ENCODE data around the gene SETBP1. TPM values are rescaled to one million over a fixed set of nuclear protein-coding genes. Genes with fewer than 3 reads are reported as not detected.

Gene SETBP1
- total RNA-seq, 1 donor from 2014 or later: 1.5 TPM

DNA sequence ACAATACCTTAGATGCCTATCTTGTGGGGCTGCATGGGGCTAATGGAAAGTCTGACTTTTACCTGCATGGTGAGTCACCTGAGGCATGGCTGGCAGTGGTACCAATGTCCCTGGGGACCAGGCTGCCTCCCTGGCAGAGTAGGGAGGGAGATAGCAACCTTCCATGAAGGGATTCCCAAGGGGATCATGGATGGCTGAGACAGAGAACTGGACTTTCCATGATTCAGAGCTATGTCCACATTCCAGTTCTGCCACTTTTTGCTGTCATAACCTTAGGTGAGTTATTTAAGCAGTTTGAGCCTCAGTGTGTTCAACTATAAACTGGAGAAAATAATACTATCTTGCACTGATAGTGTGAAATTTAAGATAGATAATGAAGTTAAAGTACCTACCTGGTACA is 178.6 kb downstream of the SETBP1 start:
- no peak for DNase-seq (ENCODE audit: extremely low read depth, low read depth, low spot score)

DNA sequence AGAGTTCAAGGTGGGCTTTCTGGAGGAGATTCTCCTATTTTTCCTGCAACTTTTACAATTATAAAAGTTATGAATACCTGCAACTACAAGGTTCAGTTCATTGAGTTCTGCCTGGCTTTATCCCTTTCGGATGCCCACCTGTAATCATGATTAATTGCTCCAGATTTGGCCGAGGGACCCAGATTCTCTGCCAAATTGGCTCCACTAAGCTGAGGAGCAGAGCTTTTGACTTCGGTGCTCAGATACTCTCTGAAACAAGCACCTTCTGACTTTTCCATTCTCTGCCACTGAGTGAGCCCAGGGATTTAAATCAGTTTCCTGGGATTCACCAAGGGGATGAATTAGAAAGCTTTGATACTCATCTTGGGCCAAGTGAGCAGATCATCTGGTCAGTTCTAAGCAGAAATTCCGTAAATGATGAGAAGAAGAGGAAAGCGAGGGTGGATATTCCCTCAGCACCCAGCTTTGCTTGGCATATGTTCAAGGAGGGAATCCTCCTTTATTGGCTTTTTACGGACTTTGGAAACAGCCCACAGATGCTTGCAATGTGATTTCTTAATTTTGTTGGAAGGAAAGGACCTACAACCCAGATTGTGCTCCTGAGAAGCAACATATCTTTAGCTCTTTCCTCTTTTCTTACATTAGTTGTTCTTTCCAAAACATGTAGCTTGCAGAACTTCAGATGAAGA is 179.2 kb downstream of the SETBP1 start:
- DNase-seq (ENCODE audit: extremely low read depth, low read depth, low spot score): no peak

DNA sequence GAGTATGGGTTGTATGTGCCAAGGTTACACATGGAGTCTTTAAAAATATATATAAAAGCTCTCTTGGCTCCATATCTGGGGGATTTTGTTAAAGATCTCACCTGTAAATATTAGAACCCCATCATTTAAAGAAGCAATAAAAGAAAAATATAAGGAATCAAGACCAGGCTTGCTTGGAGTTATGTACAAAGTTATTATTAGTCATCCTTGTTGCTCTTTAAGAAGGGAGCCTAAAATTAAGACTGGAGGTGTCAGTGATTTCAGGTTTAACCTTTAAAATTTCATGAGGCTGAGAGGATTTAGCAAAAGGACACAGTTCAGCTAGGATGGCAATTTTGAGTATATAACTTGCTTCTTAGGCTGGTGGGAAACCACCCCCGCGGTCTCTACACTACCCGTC is 181.4 kb downstream of the SETBP1 start:
- DNase-seq (ENCODE audit: extremely low read depth, low read depth, low spot score): no peak

DNA sequence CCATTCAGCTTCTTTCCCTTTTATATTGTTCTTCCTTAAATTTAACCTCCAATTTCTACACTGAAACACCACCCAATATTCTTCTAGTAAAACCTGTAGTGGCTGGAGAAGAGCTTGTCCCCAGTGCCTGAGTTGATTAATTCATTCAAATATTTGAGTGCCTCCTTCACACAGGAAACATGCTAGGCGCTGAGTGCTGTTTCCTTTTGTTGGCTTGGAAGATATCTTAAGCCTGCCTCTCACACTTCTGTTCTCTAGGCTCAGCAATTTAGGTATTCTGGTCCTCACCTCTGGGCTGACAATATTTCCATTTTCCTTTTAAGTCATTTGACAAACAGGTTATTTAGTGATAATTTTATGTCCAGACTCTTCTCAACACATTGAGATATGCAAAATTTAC is 185.4 kb downstream of the SETBP1 start:
- no peak for DNase-seq (ENCODE audit: extremely low read depth, low read depth, low spot score)

DNA sequence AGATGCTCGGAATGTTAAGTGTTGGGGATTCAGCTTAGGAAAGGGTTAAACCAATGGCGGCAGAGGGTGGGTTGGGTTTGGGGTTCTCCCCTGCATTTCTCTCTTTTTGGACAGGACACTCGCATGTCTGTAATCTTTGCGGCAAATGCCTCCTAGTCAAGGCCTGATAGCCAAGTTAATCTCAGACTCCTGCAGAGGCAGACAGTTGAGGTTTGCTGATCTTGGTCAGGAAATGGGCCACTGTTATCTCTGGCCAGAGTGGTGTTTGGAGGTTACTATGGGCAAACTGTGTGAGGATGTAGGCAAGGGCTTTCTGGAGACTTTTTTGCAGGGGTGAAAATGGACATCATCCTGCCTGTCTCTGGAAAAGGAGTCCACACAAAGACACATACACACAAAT is 188.8 kb downstream of the SETBP1 start:
- DNase-seq (ENCODE audit: extremely low read depth, low read depth, low spot score): no peak

DNA sequence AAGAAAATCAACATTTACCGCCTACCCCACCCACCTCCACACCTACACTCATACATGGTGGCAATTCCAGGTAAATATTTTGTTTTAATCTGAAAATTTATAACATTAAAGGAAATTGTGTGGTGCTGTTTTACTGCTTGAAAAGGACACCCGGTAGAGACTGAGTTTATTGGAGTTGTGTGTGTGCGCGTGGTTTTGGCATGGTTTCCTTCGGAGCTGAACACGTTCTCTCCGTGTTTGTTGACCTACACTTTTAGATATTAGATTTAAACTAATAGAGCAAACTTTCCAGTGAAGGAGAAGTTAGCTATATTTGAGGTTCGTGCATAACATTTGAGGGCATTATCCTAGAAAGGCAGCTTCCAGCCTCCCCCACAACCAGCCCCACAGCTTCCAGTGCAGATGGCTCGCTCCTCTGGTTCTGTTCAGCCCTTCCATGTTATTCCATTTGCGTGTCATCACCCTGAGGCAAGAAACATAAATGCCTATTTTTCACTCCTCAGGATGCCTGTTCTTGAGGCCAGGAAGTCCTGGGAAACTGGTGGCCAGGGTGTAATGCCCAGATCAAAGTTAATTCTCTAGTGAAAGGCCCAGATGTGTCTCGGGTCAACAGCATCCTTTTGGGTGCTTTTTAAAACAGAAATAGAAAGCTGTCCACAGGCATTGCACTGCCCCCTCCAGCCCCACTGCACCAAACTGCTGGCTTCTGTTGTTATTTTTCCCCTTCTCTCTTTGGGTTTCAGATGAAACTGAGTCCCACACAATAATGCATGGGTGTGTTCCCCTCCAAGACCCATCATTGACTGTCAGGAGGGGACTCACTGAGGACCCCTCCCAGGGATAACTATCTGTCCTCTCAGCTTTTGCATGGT is 190.2 kb downstream of the SETBP1 start:
- DNase-seq (ENCODE audit: extremely low read depth, low read depth, low spot score): no peak

DNA sequence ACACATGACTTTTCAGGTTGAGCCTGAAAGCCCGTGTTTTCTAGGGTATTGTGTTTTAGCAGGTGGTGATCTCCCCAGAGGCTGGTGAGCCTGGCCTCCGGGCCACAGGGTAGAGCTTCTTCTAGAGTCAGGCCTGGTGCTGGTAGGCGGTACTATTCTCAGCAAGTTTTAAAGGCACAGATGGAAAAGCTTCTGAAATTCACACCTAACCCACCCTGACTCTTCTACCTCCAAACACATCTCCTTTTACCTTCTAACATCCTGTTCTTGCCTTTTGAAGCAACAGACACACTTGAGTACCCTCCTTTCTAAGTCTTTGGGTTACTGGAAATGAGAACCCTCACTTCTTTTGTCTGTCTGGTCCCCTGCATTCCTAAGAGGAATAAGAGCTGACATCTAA is 191.1 kb downstream of the SETBP1 start:
- no peak for DNase-seq (ENCODE audit: extremely low read depth, low read depth, low spot score)

DNA sequence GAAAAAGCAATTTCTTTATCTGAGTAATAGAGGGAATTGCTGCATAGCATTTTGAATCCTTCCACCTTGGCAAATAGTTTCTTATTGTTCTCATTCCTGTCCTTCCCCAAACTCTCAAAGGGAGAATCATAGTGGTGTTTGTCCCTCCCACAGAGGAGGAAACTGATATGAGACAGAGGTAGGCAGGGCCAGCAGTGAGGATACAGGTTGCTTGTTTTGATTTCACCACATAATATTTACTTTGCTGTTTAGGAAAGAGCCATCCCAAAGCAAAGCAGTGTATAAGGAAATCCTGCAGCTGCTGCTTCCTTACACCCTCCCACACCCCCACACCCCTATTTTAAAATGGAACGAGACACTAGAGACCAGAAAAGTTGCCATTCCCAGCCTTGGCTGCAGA is 195.3 kb downstream of the SETBP1 start:
- no peak for DNase-seq (ENCODE audit: extremely low read depth, low read depth, low spot score)

DNA sequence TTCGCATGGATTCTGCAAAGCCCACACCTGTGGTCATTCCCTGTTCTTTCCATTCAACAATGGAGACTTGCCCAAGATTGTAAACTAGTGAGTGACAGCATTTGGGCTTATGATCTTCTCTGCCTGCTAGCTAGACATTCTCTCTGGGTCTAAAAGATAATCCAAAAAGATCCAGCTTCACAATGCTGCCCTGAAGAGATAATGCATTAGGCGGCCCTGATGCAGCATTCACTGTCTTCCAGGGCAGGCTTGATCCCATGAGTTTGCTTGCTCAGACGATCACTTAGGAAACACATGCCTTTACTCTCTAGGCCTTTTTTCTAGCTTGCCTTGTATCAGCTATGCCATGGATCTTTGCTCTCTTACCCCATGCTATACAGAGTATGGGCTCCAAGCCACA is 196.1 kb downstream of the SETBP1 start:
- no peak for DNase-seq (ENCODE audit: extremely low read depth, low read depth, low spot score)

DNA sequence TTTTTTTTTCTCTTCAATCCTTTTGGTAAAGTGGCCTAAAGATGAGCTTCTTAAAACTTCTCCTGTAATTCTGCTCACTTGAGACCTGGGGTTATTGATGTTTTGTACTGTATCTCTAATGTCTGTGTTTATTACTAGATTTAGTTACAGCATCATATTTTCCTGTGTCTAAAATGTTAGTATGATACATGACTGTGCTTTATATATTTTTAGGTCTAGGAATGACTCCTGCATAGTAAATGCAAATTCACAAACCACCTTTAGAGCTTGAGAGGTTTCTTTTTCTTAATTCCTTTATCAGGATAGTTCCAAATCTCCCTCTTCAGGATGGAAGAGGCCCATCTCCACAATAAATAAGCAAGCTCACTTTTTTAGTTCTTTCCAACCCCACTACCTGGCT is 197.6 kb downstream of the SETBP1 start:
- DNase-seq (ENCODE audit: extremely low read depth, low read depth, low spot score): no peak

DNA sequence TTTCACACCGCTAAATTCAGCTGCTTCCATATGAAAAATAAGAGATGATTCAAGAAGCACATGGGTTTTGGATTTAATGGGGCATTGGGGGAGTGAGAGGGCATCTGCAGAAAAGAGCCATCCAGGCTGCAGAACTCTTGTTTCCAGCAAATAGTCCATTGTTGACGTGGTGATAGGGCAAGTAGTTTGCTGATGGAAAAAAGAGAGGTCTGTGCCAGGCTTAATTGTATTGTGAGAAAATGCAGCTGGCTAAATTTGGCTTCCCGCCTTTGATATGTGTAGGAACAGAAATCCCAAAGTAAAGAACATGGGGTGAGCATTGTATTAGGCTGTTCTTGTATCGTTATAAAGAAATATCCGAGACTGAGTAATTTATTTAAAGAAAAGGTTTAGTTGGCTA is 199.5 kb downstream of the SETBP1 start:
- DNase-seq (ENCODE audit: extremely low read depth, low read depth, low spot score): no peak

DNA sequence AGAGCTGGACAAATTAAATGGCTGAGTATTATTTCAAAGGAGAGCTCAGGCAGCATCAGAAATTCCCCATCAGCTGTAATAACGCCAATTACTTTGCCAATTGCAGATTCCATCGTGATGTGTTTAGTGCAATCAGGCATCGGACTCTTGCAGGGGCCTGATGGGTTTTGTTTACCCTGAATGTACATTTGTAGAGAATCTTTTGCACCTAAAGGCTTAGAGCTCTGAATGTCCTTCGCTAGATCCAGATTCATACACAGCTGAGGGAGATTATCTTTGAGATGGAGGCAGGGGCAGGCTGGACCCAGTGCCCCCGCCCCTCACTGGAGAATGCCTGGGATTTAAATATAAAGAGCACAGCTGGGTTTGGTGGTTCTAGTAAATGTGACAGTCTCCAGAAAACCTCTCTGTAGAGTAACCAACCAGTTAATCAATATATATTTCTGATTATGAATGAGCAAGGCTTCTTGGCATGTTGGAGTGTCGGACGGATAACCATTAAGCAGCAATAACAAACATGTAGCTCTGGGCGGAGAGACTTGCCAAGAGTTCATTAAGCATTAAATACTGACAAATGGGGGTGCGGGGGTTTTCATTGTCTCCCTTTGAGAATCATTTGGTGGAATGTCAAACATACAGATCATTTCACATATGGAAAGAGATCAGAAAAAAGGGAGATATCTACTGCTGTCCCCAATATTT is 200.9 kb downstream of the SETBP1 start:
- DNase-seq (ENCODE audit: extremely low read depth, low read depth, low spot score): no peak

DNA sequence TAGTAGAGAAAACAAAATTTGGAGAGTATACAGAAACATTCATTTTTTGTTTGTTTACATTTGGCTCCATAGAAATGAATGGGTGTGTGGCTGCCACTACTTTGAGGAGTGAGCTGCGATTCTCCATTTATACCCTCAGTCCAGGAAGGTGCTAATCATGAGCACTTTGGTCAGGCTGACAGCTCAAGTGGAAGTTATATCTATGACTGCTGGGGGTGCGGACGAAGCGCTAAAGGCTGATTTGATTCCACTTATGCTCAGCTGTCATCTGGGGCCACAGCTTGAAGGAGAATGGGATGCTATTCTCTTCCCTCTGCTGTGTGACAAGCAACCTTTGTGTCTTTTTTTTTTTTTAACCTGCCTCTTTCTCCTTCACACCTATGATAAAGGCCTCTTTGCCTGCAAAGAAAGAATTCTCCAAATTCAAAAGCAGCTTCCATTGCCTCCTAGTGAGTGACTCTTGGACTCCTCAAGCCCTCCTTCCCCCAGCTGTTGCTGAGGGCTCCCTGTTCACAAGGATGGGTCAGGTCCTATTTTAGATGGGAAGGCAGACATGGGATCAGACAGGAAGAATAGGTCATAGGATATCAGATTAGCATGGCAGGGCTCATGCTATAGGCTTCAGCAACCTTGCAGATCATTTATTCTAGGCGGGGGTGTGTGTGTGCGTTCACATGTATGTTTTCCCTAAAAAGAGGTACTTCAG is 201.6 kb downstream of the SETBP1 start:
- no peak for DNase-seq (ENCODE audit: extremely low read depth, low read depth, low spot score)

DNA sequence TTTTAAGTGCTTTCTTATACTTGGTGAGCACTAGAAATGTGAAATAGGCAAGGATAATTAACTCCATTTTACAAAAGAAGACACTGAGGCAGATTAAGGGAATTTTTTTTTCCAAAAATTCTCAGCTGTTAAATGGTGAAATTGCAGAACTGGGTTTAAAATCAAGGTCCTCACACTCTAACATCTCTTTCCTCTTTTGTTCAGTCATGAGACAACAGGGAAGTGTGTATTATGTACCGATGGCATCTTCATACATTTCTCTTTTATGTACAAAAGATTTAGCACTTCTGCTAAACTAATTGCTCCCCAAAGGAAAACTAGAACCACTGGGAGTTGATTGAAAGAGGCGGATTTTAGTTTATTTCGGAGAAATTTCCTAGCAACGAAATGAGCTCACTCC is 203.0 kb downstream of the SETBP1 start:
- no peak for DNase-seq (ENCODE audit: extremely low read depth, low read depth, low spot score)

DNA sequence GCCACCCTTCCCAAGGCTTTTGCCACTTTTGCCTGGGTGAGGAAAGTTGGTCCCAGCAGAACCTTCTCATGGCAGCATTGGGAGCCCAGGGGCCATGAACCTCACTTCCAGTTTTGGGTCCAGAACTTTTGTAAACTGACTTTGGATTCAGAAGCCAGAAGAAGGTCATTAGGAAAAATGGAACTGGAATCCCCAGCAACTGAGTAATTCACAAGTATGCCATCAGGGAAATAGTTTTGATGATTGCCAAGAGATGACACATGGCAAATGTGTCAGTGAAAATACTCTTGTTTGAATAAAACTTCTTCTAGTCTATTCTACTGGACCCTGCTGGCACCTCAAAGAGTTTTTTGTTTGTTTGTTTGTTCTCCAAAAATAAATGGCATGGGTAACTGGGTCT is 203.7 kb downstream of the SETBP1 start:
- DNase-seq (ENCODE audit: extremely low read depth, low read depth, low spot score): no peak

DNA sequence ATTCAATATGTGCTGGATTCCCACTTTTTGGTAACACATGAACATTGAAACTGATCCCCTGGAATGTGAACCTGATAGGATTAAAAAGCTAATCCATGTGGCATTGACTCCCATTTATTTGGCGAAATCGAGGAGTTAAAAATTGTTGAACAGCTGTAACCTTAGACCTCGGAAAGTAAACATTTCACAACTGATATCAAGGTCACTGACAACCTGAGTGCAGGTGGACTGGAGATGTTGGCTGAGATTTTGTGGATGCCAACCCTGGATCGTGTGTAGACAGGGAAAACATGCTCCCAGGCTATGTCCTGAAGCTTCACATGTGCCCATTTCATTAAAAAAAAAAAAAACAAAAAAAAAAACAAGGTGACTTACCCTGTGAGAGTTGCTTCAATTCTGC is 204.8 kb downstream of the SETBP1 start:
- DNase-seq (ENCODE audit: extremely low read depth, low read depth, low spot score): no peak

DNA sequence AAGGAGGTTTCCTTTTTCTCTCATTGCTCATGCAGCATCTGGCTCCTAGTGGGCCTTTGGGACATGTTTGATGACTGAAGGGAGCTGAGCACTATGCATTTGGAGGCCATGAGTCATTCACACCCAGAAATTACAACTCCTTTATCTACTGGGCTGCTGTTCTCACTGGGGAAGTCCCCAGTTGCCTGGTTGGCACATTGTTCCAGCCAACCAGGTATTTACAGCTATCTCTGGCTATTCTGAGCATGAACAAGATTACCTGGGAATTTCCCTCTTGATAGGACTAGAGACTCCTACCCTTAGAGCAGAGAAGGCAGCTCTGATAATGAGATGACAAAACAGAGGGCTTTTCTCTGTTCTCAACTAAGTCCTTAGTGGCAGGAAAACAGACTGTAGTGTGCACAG is 206.5 kb downstream of the SETBP1 start:
- no peak for DNase-seq (ENCODE audit: extremely low read depth, low read depth, low spot score)

DNA sequence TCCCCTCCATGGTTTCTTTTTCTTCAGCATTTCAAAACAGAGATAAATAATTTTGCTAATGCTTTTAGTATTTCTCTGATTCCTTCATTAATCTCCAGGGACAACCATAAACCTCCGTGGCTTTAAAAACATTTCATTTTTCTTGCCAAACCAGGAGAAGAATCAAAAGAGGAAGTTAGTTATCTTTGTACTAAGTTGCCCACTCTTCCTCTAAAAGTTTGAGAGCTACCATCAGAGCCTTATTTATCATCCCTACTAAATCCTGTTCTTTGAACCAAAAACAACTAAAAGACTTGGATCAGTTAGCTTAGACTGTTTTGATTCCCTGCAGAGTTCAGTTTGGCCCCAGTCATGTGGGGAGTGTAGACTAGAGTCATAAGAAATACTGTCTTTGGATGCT is 208.4 kb downstream of the SETBP1 start:
- DNase-seq (ENCODE audit: extremely low read depth, low read depth, low spot score): no peak

DNA sequence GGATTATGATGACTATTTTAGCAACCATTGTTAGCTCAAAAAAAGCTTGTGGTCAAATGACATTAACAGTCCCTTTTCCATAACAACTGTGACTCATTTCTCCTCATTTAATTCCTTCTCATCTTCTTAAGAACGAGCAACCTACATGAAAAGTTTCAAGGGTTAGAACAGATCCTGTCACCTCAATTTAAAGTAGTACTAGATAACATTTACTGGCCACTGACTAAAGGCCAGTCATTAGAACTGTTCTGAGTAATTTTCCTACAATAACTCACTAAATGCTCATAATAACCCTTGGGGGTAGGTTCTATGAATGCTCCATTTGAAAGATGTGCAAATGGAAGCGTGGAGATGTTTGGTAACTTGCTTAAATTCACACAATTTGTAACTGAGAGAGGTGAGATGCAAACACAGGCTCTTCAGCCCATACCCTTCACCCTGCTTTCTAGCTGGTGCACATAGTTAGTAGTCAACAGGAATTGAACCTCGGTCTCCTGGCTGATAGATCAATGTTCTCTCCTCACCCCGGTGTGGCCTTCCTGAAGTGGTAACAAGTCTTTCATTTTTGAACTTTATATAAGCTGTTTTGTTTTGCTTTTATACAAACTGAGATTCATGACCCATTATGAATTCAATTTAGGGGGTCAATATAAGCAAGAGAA is 212.5 kb downstream of the SETBP1 start:
- no peak for DNase-seq (ENCODE audit: extremely low read depth, low read depth, low spot score)

DNA sequence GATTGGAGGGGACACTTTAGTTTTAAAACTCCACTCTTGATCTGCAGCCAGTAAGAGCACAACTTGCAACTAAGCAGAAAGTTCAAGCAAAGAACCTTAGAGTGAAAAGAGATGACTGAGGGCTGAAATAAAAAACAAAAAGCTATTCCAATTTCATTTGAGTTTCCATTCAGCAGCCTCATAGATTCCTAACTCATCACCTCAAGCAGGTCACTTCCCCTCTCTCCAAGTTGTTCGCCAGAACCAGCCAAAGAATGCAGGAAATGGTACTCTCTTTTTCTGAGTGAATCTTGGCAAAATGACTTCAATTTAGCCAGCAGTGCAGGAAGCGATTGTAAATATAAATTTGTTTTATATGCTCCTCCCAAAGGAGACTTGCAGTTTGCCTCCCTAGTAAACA is 213.3 kb downstream of the SETBP1 start:
- DNase-seq (ENCODE audit: extremely low read depth, low read depth, low spot score): no peak

All from glomerular endothelial cell (primary cell).